RKO (cell line): ENCODE results near the gene RGMA.
"Not testable (repeated sequence)": the region's sequence is repeated elsewhere in the genome, so short reads cannot be mapped to it uniquely, and the experiment has no call there.

Experiments
- DNase-seq: peaks from one replicate; pipeline ENCODE4 v3.0.0-alpha.2; 2016; ENCODE audit warnings: low spot score

RGMA gene

GRCh38 chr15:93066834-93067648 lies 22.0 kb downstream of the RGMA start:
- DNase-seq, result no peak

DNA sequence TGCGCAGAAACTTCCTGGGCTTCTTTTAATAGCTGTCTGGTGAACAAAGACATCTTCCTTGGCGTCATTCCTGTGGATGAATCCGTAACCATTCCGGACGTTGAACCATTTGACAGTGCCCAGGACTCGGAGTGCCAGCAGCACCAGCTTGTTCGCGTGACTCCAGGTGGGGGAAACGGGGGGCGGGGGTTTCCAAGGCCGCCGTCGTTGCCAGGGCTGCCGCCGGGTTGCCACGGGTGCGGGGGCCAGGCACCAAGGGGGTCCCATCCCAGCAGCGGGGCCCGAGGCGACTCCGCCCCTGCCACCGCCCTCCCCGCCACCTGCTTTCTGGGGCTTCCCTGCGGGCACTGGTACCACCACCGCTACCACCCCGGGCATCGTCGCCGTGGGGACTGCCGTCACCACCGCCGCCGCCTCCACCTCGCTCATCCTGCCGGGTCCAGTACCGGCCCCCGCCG lies 22.8 kb downstream of the RGMA start:
- no peak for DNase-seq

DNA sequence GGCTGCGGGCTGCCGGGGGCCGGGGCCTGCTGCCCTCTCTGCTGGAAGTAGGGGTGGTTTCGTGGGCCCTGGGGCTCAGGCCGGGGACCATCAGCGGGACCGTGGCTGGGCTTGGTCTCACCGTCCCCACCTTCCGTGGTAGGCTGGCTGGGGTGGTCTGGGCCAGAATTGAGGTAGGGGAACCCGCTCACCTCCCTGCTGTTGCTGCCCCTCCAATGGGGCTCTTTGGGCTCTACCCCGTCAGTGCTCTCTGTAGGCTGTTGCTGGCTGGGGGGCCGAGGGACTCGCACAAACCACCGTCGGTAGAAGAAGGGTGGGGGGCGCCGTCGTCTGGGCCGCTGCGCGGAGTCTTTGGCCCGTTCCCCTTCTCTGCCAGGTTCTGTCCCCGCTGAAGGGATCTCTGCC lies 23.4 kb downstream of the RGMA start:
- no peak for DNase-seq

GRCh38 chr15:93063796-93064690 lies 25.0 kb downstream of the RGMA start:
- DNase-seq, result no peak

- DNase-seq, result no peak
These were observed 25.7 kb downstream of the RGMA start for GRCh38 chr15:93063262-93063671.

DNA sequence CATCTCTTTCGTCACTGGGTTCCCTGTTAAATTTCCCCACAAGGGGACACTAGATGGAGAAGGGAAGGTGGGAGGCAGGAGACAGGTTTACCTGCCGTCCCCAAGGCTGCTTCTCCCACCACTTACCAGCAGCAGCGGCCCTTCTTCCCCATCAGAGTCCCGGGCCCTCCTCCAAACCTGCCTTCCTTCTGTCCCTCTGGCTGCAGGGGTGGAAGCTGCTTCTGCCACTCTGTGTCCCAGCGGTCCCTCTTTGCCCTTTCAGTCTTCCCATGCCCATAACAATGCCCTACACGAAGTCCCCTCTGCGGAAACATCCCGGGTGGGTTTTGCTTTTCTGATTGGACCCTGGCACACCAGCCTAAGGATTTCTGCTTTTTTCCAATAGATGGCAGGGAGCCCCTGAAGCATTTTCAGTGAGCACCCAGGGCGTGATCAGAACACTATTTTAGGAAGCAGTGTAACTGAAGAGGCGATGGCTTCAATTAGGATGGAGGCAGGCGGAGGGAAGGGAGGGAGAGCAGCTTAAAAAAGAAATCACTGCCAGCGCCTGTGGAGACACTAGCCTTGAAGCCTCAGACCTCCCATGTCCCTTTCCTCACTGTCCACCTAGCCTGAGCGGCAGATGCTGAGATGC lies 26.3 kb downstream of the RGMA start:
- DNase-seq, result not testable (repeated sequence)

DNA sequence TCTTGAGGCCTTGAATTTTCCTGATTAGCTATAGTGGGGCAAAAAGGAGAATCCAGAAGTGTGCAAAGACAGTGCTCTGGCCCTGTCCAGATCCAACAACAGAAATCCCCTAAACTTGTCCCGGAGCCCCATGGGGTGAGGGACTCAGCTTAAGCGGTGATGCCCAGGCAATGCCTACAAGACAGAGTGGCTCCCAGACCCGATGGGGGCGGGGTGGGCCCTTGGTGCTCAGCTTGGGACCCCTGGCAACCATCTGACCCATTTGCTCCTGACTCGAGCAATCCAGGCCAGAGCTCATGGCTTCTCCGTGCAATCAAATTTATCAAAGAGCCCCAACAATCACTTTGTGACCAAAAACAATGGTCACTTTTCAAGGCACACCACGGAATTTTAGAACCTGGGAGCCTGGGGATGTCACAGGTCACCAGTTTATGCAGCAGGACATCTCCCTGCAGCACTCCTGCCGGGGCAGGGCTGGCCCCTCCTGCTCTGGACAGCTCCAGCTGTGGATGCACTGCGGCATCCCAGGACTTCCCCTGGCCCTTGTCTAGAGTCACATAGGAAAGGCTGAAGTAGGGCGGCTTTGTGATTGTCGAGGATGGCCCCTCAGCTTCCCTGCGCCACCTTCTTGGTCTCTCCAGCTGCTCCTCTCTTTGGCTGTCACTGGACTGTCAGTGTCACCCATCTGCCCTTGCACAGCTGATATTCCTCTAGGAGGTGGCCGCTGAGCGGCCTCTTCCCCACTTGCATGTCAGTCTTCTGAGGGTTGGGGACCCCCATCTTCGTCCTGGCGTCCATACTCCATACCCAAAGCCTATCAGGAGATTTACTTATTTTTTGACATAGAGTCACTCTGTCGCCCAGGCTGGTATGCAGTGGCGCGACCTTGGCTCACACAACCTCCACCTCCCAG lies 28.4 kb downstream of the RGMA start:
- no peak for DNase-seq

DNA sequence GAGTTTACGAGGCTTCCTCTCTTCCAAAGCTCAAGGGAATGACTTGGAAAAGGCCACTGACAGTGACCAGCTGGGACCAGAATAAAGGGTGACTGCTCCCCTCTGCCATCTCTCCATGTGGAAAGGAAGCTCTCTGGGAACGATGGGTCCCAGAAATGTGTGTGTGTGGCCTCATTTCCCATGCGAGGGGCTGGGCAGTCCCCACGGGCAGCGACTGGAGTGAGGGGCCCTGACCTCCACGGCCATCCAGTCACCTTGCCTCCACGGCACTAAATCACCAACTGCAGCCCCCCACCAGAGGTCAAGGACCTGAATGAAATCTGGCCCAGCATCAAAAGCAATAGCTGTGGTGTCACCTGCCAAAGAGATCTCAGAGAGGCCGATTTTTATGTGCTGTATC lies 29.6 kb downstream of the RGMA start:
- DNase-seq, result no peak

DNA sequence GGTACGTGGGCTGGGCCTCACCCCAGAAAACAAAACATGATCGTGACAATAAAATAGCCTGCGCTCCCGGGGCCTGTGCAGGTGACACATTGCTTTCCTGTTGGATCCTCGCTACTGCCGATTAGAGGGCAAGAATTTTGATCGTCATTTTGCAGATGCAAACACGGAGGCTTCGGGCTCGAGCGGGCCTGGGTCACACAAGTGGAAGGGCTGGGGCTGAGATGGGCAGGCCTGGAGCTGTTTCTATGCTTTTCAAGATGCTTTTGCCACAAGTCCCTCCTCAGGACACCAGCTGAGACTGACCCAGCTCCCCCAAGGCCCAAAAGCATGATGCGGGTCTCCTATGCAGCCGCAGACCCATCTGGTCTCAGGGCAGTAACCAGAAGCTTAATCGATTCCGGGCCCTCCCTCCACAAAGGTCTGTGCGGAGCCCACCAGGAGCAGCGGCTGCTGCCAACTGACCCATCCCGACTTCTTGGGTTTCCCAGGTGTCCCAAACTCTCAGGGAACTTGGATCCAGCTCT lies 30.0 kb downstream of the RGMA start:
- DNase-seq, result no peak

DNA sequence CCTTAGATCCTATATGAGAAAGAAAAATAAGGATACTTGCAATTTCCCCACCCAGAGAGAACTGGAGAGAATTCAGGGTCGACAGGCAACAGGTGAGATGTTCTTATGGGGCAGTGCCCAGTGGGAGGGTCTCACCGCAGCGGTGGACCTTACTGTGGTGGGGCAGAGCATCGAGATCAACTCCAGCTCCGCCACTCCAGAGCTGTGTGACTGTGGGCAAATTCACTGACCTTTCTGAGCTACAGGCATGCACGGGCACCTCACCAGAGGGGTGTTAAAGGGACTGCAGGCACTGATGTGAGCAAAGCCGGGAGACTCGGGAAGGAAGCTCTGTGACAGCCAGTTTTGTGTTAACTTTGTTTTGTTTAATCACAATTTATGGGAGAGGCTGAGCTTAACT lies 30.9 kb downstream of the RGMA start:
- no peak for DNase-seq

GRCh38 chr15:93057618-93058017 lies 31.4 kb downstream of the RGMA start:
- no peak for DNase-seq

DNA sequence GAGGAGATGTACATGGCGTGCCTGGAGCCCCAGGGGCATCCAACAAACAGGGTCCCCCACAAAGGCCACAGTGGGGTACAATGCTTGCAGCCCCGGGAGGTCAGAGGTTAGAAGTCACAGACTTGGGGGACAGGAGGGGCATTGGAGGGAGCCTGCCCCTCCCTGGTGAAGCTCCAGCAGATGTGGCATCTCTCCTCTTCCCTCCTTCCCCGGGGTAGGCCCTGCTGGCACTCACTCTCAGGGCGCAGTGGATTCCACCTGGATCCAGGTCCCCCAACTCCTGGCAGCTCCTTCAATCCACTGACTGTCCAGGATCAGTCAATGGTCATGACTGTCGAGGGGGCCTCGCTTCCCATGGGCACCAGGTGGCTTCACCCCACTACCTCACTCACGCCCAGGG lies 32.2 kb downstream of the RGMA start:
- DNase-seq, result no peak

DNA sequence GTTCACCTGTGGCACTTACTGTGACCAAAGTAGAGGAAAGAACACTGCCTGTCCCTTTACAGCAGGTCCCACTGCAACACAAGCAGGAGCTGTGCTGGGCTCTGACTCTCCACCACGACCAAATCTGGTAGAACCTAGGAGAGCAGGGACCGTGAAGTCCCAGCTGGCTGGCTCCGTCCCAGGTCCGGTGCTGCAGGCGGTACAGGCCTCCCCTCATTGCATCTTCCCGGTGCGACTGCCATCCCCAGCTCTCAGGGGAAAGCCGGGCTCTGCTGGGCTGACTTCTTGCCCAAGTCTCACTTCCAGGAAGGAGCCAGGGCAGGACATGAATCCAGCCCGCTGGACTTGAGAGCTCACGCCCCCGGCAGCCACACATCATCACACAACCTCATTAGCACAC lies 33.8 kb downstream of the RGMA start:
- DNase-seq, result no peak

- DNase-seq, result no peak
These were observed 36.7 kb downstream of the RGMA start for GRCh38 chr15:93052090-93052879.

GRCh38 chr15:93051236-93052089 lies 37.5 kb downstream of the RGMA start:
- no peak for DNase-seq

GRCh38 chr15:93050648-93051047 lies 38.4 kb downstream of the RGMA start:
- no peak for DNase-seq

DNA sequence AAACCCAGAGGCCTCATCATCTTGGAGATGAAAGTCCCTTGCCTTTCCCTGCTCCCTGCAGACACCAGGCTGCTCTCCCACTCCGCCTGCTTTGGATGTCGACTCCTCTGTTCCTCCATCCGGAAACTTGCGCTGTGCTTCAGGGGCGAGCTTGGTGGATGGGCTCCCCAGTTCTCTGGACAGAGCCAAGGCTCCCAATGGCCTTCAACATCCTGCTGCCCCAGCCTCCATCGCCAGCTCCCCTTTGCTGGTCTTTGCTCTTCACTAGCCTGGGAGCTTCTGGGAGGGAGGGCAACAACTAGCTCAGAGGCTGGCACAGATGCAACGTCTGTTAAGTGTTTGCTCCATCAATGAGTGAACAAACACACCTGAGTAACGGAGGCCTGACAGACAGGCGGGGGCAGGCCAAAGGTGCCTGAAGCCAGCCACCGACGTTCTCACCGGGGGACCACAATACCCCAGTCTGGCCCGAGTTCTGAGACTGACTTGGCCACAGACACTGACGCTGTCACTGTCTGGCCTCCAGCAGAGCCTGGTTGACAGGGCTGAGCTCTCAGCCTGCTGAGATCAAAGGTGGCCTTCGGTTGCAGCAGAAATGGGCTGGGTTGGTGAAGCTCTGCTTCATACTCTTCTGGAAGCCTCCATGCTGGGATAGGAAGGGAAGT lies 39.0 kb downstream of the RGMA start:
- no peak for DNase-seq

GRCh38 chr15:93049233-93049632 lies 39.8 kb downstream of the RGMA start:
- no peak for DNase-seq

DNA sequence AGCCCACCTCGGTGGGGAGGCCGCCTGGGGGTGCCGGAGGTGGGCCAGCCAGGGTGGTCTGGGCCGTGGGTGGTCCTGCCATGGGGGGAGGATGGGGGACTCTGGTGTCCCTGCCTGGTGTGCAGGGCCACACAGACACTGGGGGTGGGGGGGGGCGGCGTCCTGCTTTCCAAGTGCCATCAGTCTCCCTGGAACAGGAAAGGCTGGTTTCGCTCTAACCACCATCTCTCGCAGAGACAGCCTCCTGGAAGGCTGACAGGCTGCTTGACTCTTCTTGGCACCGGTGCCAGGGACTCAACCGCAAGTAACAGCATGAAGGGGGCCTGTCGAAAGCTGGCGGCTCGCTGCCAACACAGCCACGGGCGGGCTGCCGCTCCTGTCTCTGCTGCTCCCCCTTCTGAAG lies 40.3 kb downstream of the RGMA start:
- no peak for DNase-seq
